GM13977 (cell line): ENCODE data around the gene CCDC134.

Experiments
- DNase-seq: peaks from one replicate; pipeline ENCODE4 v3.0.0; 2012; ENCODE audit warnings: low spot score
- CTCF ChIP-seq: IDR thresholded peaks from 2 replicates; pipeline ENCODE4 v1.5.1; 2012; ENCODE audit warnings: mild to moderate bottlenecking, control low read depth; ENCODE audit not compliant: insufficient read depth; ENCODE audit errors: extremely low read depth, missing control alignments
- in situ Hi-C: fragments of 300-500 bp; cut with MboI; formaldehyde crosslinking; loops from one replicate; pipeline ENCODE4 v1.12.0; 2022; ENCODE audit warnings: low sequenced_read_pairs, low pct_unique_long_range_greater_than_20kb, mixed read lengths, inconsistent platforms; ENCODE audit not compliant: unreplicated experiment

The CCDC134 gene

GRCh38 chr22:41800348-41801146 lies at the start of gene CCDC134:
Gene CCDC134, plus strand, starts transcription at chr22:41800679. Its CDS starts 8,212 bp downstream, at chr22:41808891.
- no peak for TF ChIP-seq CTCF
- peak; percentile 96 for DNase-seq
- in situ Hi-C loops = no loop called here

- TF ChIP-seq CTCF = no peak
- in situ Hi-C loops = no loop called here
- DNase-seq = peak; percentile 48
Observed at GRCh38 chr22:41752011-41752970, 48.2 kb upstream of the CCDC134 start.

GRCh38 chr22:41753984-41754383 lies 46.5 kb upstream of the CCDC134 start:
- in situ Hi-C loops = no loop called here
- no peak for TF ChIP-seq CTCF
- DNase-seq = no peak

GRCh38 chr22:41757502-41757901 lies 43.0 kb upstream of the CCDC134 start:
- no peak for DNase-seq
- no peak for TF ChIP-seq CTCF
- in situ Hi-C loops = no loop called here

- in situ Hi-C loops = no loop called here
- DNase-seq = no peak
Observed at GRCh38 chr22:41758231-41758630, 42.2 kb upstream of the CCDC134 start.

More at GRCh38 chr22:41758231-41758630, 42.2 kb upstream of the CCDC134 start:
- TF ChIP-seq CTCF = no peak
